IPS-NIHi7 (cell line): ENCODE results near the gene TRIM43.
A peak's percentile ranks its signal among the peaks of the same experiment; 100 is the strongest.
"Not testable (repeated sequence)": the region's sequence is repeated elsewhere in the genome, so short reads cannot be mapped to it uniquely, and the experiment has no call there.

Experiments used
- DNase-seq: peaks from one replicate; pipeline ENCODE4 v3.0.0; 2012; ENCODE audit warnings: mixed read lengths; ENCODE audit errors: extremely low spot score

The TRIM43 gene

GRCh38 chr2:95591701-95592100, at the start of gene TRIM43:
Gene TRIM43 (plus strand): TSS chr2:95592001. CDS start chr2:95594024, 2,023 bp downstream.
- DNase-seq: not testable (repeated sequence)

DNA sequence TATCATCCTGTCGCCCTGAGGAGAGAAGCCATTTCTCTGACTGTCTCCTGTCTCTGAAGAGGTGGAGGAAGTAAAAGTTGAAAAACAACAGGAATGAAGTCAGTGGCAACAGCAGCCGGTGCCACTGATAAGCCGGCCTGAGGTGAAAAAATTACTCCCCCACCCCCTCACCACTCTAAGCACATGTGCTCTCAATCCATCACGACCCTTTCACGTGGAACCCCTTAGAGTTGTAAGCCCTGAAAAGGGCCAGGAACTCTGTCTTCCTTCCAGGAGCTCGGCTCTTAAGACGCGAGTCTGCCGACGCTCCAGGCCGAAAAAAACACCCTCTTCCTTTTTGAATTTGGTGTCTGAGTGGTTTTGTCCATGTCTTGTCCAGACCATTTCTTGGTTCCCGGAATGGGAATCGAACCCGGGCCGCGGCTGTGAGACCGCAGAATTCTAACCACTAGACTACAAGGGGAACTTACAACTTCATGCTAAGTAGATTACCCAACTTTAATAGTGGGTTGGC, 40.7 kb upstream of the TRIM43 start:
- DNase-seq: no peak

- no peak for DNase-seq
Measured at GRCh38 chr2:95552911-95553310, 38.9 kb upstream of the TRIM43 start.

- DNase-seq: no peak
Measured at GRCh38 chr2:95569170-95569569, 22.6 kb upstream of the TRIM43 start.

- DNase-seq: no peak
Measured at GRCh38 chr2:95573866-95574265, 17.9 kb upstream of the TRIM43 start.

DNA sequence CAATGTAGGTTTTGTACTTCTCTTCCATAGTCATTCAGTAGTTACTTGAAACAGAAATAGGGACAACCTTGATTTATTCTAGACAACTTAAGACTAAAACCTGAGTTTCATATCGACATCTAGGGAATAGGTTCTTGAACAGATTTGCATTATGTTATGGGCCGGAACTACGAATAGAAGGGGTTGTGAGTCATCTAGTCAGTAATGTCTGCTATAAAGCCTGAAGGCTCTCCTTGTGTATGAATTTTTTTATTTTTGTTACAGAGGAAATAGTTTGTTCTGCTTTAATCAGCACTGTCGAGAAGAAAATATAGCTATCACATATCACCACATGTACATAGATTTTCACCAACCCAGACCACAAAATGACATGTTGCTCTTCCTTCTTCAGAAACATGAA, 17.3 kb upstream of the TRIM43 start:
- DNase-seq: no peak

GRCh38 chr2:95575857-95576256, 15.9 kb upstream of the TRIM43 start:
- DNase-seq: no peak

GRCh38 chr2:95578539-95578938, 13.3 kb upstream of the TRIM43 start:
- DNase-seq: peak; percentile 19

DNA sequence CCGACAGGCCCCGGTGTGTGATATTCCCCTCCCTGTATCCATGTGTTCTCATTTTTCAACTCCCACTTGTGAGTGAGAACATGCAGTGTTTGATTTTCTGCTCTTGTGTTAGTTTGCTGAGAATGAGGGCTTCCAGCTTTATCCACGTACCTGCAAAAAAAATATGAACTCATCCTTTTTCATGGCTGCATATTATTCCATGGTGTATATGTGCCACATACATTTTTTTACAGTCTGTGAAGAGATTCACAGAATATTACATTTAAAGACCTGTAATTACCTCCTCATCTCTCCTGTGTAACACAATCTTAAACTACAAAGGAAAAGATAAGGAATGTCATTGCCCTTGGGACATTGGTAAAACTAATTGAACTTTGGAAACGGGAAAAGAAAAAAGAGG, 8.3 kb upstream of the TRIM43 start:
- not testable (repeated sequence) for DNase-seq

- DNase-seq: not testable (repeated sequence)
Measured at GRCh38 chr2:95584321-95584720, 7.5 kb upstream of the TRIM43 start.

- not testable (repeated sequence) for DNase-seq
Measured at GRCh38 chr2:95589777-95590536, 1.8 kb upstream of the TRIM43 start.

DNA sequence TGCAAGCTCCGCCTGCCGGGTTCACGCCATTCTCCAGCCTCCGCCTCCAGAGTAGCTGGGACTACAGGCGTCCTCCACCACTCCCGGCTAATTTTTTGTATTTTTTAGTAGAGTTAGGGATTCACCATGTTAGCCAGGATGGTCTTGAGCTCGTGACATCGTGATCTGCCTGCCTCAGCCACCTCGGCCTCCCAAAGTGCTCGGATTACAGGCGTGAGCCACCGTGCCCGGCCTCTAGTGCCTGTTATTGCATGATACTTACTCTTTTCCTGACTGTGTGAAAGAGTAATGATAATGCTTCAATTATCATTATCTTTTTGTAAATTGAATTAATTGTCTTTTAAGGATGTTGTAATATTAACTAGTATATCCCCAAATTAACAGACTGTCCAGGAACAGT, 1.2 kb downstream of the TRIM43 start:
- not testable (repeated sequence) for DNase-seq

- DNase-seq: not testable (repeated sequence)
Measured at GRCh38 chr2:95595012-95595411, 3.2 kb downstream of the TRIM43 start.

- DNase-seq: not testable (repeated sequence)
Measured at GRCh38 chr2:95601301-95601700, 9.5 kb downstream of the TRIM43 start.

DNA sequence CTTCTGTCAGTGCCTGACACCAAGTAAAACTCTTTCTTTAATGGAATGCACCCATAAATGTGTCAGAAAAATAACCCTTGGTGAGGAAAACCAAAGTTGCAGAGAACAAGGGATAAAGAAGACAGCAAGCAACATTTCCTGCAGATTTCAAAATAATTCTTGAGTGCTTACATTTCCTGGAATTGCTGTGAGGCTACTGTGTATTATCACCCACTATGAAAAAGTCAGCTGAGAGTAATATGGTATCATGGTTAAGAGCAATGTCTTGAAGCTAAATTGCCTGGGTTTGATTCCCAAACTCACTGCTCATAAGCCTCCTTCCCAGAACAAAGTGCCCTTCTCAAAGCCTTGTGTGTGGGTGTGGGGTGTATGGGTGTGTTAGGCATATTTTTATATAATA, 10.3 kb downstream of the TRIM43 start:
- DNase-seq: not testable (repeated sequence)

GRCh38 chr2:95608356-95608755, 16.6 kb downstream of the TRIM43 start:
- not testable (repeated sequence) for DNase-seq

- not testable (repeated sequence) for DNase-seq
Measured at GRCh38 chr2:95609764-95610163, 18.0 kb downstream of the TRIM43 start.

- not testable (repeated sequence) for DNase-seq
Measured at GRCh38 chr2:95613048-95613447, 21.2 kb downstream of the TRIM43 start.

DNA sequence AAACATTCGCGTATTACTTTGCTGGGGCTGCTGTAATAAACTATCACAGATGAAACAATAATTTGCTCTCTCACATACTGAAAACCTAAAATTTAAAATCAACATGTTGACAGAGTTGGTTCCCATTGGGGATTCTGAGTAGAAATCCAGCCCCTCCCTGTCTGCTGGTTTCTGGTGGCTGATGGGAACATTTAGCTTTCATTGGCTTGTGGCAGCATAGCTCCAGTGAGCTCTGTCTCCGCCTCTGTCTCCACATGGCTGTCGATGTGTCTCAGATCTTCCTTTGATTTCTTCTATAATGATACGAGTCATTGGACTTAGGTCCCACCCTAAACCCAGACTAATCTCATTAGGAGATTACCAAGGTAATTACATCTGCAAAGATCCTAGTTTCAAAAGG, 30.9 kb downstream of the TRIM43 start:
- not testable (repeated sequence) for DNase-seq

GRCh38 chr2:95630987-95631386, 39.2 kb downstream of the TRIM43 start:
- DNase-seq: not testable (repeated sequence)

DNA sequence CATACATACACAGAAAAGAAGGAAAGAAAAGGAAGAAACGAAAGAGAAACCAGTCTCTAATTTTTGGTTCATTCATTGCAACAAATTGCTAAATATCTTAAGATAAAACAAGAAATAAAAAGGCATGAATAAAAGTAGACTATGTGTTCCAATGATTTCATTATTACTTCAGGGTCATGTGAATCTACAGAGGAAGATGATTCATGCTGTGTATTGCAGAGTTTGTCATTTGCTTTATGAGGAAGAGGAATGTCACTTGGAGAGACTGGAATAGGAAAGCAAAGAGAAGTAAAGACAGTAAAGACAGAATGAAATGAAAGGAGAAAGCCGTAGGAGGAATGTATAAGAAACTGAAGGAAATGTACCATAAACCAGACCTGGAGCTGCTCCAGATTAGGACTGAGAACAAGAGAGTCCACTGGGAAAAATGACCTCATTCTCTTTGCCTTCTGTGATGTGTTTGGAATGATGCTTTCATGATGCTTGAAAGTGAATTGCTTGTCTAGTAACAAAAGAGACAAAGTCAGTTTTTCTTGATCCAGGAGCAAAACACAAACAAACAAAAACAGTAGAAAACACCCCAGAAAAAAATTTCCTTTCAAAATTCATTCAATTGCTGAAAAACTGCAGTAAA, 41.9 kb downstream of the TRIM43 start:
- not testable (repeated sequence) for DNase-seq

DNA sequence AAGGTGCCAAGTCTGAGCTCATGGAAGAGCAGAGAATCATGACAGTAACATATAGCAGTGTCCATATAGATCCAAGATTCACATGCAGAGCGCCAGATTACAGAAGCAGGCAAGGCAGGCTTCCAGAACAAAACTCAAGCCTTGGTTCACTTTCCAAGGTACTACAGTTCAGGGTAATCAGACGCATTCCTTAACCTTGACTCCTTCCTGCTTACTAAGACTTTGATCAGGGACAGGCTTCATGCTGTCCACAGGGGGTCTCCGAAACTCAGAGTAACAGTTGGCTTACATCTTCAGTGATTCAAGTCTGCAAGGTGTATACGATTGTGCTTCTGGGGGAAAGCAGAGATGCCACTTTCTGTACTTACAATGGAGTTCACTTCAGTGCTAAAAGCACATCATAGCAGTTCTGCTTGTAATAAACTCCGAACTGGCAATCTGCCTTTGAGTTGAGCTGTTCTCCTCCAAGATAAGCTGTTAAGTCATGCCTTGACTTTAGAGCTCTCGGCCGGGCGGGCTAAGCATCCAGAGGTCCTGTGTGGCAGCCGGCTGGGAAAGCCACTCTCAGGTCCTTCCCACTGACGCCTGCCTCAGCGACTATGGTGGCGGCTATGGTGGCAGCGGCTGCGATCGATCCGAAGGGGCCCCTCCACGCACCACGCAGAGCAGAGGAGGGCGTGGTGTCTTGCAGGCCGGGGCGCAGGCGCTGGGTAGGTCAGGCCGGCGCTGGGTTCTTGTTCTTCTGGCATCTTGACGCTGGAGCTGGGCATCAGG, 48.9 kb downstream of the TRIM43 start:
- not testable (repeated sequence) for DNase-seq
